K562 (cell line): ENCODE results near the gene GABRD. TPM values are rescaled to one million over a fixed set of nuclear protein-coding genes. Genes with fewer than 3 reads are reported as not detected.

ENCODE experiments used
- ATAC-seq: fragments of 200-7000 bp; cut with Tn5 transposase; 3 replicates; pipeline ENCODE4 v1.9.1; 2020; ENCODE audit warnings: moderate library complexity
- BruUV-seq: library from RNA; stranded (reverse); fragments of 400-500 nt; replicated peaks from 2 replicates; lab custom pipeline; 2021; lab: Mats Ljungman, UMichigan
- CTCF ChIA-PET: fragments of 300-600 bp; formaldehyde crosslinking; extraction: SDS; loops from one replicate; lab custom pipeline; 2021; ENCODE audit warnings: low intra/inter-chr PET ratio; lab: Yijun Ruan, JAX
- POLR2A ChIA-PET: fragments of 300-600, 350-650 bp; sonication (Branson Sonifier 250); formaldehyde crosslinking; extraction: SDS; loops from one replicate; lab custom pipeline; 2021; ENCODE audit warnings: antibody characterized with exemption, inconsistent platforms; lab: Yijun Ruan, JAX
- DNase-seq, 4 experiments: peaks; one replicate each; pipeline versions ENCODE4 v3.0.0 to v3.0.0-alpha.2; 2011 to 2018; ENCODE audit warnings: low spot score in 3 of 4, mixed read lengths in 3 of 4; ENCODE audit errors: extremely low read depth in 1 of 4
- FAIRE-seq: peaks from 2 replicates; lab custom pipeline; 2011; peaks lifted over from hg19 to GRCh38; lab: Jason Lieb, UNC
- H2AFZ ChIP-seq: 2 replicates; pipeline ENCODE4 v1.6.0; 2011; ENCODE audit warnings: low read depth, low read length, control low read depth, inconsistent platforms
- H3K27ac ChIP-seq: fragments of 200-600 bp; 3 replicates; pipeline ENCODE4 v1.8.0; 2011; ENCODE audit warnings: low read depth, mild to moderate bottlenecking, control low read depth, inconsistent platforms, low read length, moderate library complexity, mixed read lengths; ENCODE audit errors: extremely low read depth
- H3K27me3 ChIP-seq, 2 experiments: fragments of 300-600 bp in 1 of 2; 2 replicates in 1 of 2; 3 replicates in 1 of 2; pipeline versions ENCODE4 v1.6.0 to v1.8.0; 2011; ENCODE audit warnings: inconsistent platforms in 2 of 2, low read length in 2 of 2, mild to moderate bottlenecking in 1 of 2, mixed read lengths in 1 of 2, moderate library complexity in 1 of 2; ENCODE audit not compliant: control insufficient read depth in 2 of 2, insufficient read depth in 2 of 2
- H3K36me3 ChIP-seq: fragments of 300-600 bp; 3 replicates; pipeline ENCODE4 v1.8.0; 2011; ENCODE audit warnings: mild to moderate bottlenecking, low read length, inconsistent platforms; ENCODE audit not compliant: control insufficient read depth, insufficient read depth
- H3K4me1 ChIP-seq, 2 experiments: fragments of 200-600 bp in 1 of 2; replicated peaks in 1 of 2; 2 replicates in 1 of 2; 3 replicates in 1 of 2; pipeline versions ENCODE4 v1.5.1 to v1.8.0; 2011; ENCODE audit warnings: inconsistent platforms in 2 of 2, low read length in 2 of 2, mild to moderate bottlenecking in 1 of 2, mixed read lengths in 1 of 2, moderate library complexity in 1 of 2; ENCODE audit not compliant: control insufficient read depth in 2 of 2, insufficient read depth in 2 of 2
- H3K4me2 ChIP-seq: 2 replicates; pipeline ENCODE4 v1.6.1; 2011; ENCODE audit warnings: low read length, control low read depth, inconsistent platforms, mixed read lengths; ENCODE audit not compliant: insufficient read depth
- H3K4me3 ChIP-seq: fragments of 200-600 bp; sonication (generic), shearing (Covaris generic); 2 replicates; pipeline ENCODE4 v1.5.1; 2016; ENCODE audit warnings: control low read depth, inconsistent platforms
- H3K79me2 ChIP-seq: fragments of 200-600 bp; 3 replicates; pipeline ENCODE4 v1.8.0; 2011; ENCODE audit warnings: low read length, inconsistent platforms; ENCODE audit not compliant: control insufficient read depth, insufficient read depth
- H3K9ac ChIP-seq, 2 experiments: 2 replicates each; pipeline versions ENCODE4 v1.6.0 to v1.6.1; 2011; ENCODE audit warnings: low read depth in 2 of 2, low read length in 2 of 2, control low read depth in 1 of 2, inconsistent platforms in 1 of 2, mild to moderate bottlenecking in 1 of 2, mixed read lengths in 1 of 2; ENCODE audit not compliant: insufficient read depth in 1 of 2
- H3K9me1 ChIP-seq: one replicate; pipeline ENCODE4 v1.6.0; 2011; ENCODE audit warnings: inconsistent platforms, mild to moderate bottlenecking, low read length, moderate library complexity; ENCODE audit not compliant: control insufficient read depth, insufficient read depth
- H3K9me3 ChIP-seq: replicated peaks from 2 replicates; pipeline ENCODE4 v1.5.1; 2011; ENCODE audit warnings: low read depth, low read length, inconsistent platforms; ENCODE audit not compliant: control insufficient read depth, insufficient read depth
- H4K20me1 ChIP-seq: replicated peaks from 2 replicates; pipeline ENCODE4 v1.6.1; 2011; ENCODE audit warnings: low read length, inconsistent platforms, mixed read lengths; ENCODE audit not compliant: control insufficient read depth, insufficient read depth
- BCL6 ChIP-seq: fragments of 250-450 bp; sonication (Bioruptor Pico); IDR thresholded peaks from 2 replicates; pipeline ENCODE4 v1.4.0; 2020
- CBFA2T3 ChIP-seq: fragments of 450-650 bp; IDR thresholded peaks from 2 replicates; pipeline ENCODE4 v1.6.1; 2017
- CEBPG ChIP-seq, 3 experiments: fragments of 200-800 bp in 1 of 3; sonication (Bioruptor generic) in 1 of 3; sonication (generic) in 1 of 3; formaldehyde crosslinking in 1 of 3; IDR thresholded peaks in 2 of 3; conservative IDR thresholded peaks in 1 of 3; 2 replicates each; pipeline versions ENCODE4 v1.6.1 to v1.8.0; 2016 to 2022; ENCODE audit warnings: missing compliant biosample characterization in 2 of 3, missing genetic modification characterization in 2 of 3, mild to moderate bottlenecking in 1 of 3, missing genetic modification reagents in 1 of 3
- NEUROD1 ChIP-seq: fragments of 150-350 bp; IDR thresholded peaks from 2 replicates; pipeline ENCODE4 v1.6.1; 2014; ENCODE audit warnings: borderline replicate concordance, low read length, low read depth; ENCODE audit not compliant: partially characterized antibody
- REST ChIP-seq, 2 experiments: fragments of 450-650 bp; formaldehyde crosslinking in 1 of 2; IDR thresholded peaks; 2 replicates each; pipeline versions ENCODE4 v1.4.0 to v1.6.1; 2014 to 2020; ENCODE audit warnings: mild to moderate bottlenecking in 2 of 2, borderline replicate concordance in 1 of 2, low read depth in 1 of 2
- ZNF140 ChIP-seq: fragments of 250-450 bp; sonication (Bioruptor Pico); IDR thresholded peaks from 2 replicates; pipeline ENCODE4 v1.8.0; 2021; ENCODE audit warnings: moderate library complexity, mild to moderate bottlenecking, inconsistent platforms
- ZNF583 ChIP-seq: fragments of 250-450 bp; sonication (Bioruptor Pico); IDR thresholded peaks from 2 replicates; pipeline ENCODE4 v1.4.0; 2020
- ZNF592 ChIP-seq: fragments of 450-650 bp; IDR thresholded peaks from 2 replicates; pipeline ENCODE4 v1.6.1; 2017; ENCODE audit warnings: antibody characterized with exemption, mild to moderate bottlenecking
- WGBS: fragments of 100-300 bp; shearing (Covaris generic); methylation state at CpG from one replicate; pipeline ENCODE4 v1.1.6; 2016; ENCODE audit warnings: low coverage, mixed read lengths; ENCODE audit not compliant: insufficient coverage; ENCODE audit errors: missing lambda C conversion rate; 5-methylcytosine and 5-hydroxymethylcytosine counted together
- in situ Hi-C: fragments of 300-500 bp; cut with MboI; formaldehyde crosslinking; loops from 4 replicates; pipeline ENCODE4 v1.15.0; 2018; ENCODE audit warnings: inconsistent platforms, mixed read lengths
- intact Hi-C: fragments of 100-400 bp; cut with micrococcal nuclease; formaldehyde crosslinking; loops from 2 replicates; pipeline ENCODE4 v1.14.2; 2022
- polyA plus RNA-seq, 8 experiments: library from polyadenylated mRNA; depleted of rRNA in 4 of 8; stranded (reverse) in 5 of 8; unstranded in 3 of 8; fragments of >200 nt; fragmentation: Nextera tagmentation in 2 of 8; fragmentation: Illumina TruSeq in 1 of 8; extraction: Ambion mirVana in 2 of 8; extraction: Trizol in 1 of 8; gene quantifications; 2 replicates each; pipeline versions ENCODE4 v1.2.1 to v1.2.3, GENCODE V29; 2011 to 2014; ENCODE audit warnings: inconsistent platforms in 1 of 8, missing spikeins in 1 of 8
- total RNA-seq, 7 experiments: library from RNA; depleted of rRNA in 6 of 7; stranded (reverse); fragments of >200 nt in 6 of 7; fragmentation: Illumina TruSeq in 2 of 7; extraction: Trizol in 2 of 7; gene quantifications; 2 replicates each; pipeline versions ENCODE4 v1.2.1 to v1.2.3, GENCODE V29; 2011 to 2021; ENCODE audit warnings: low replicate concordance in 1 of 7

Gene GABRD
- total and polyA plus RNA-seq, 9 of the 15 experiments (the other 6 are each of a cell fraction or from before 2014, with no cell fraction given), result 0.07 TPM; not detected in 8

GRCh38 chr1:2027961-2028583 is 8.9 kb downstream of the GABRD start:
- Histone ChIP-seq H3K79me2 (no peaks in the 10 kb centered on the region), H4K20me1 (peaks cover 17% of the 10 kb centered on the region), H3K4me1 (peaks cover 0 to 37% of the 10 kb centered on the region in 2 experiments; a peak in 2 of 5 replicates), H3K27ac (no peak overlapping the region), H3K4me2 (no peak overlapping the region), H3K4me3 (no peak overlapping the region), H3K9me1 (no peaks in the 10 kb centered on the region), H3K36me3 (no peaks in the 10 kb centered on the region), H3K27me3 (peaks cover 74 to 100% of the 10 kb centered on the region in 2 experiments), H3K9me3 (no peaks in the 10 kb centered on the region), H3K9ac (no peak overlapping the region), H2AFZ (no peak overlapping the region)
- in situ Hi-C loops, result no loop called here
- intact Hi-C loops, result no loop called here
- ChIA-PET POLR2A (interaction anchor here (0.7 to 1.8 kb wide), 2 partner anchors 13 to 121 kb away, joined by 3 to 5 read pairs; no protein-coding TSS in a partner anchor), CTCF (no interaction called here)
- no peak for ATAC-seq
- no TSS peak for BruUV-seq
- no peak for DNase-seq
- FAIRE-seq, result no peak
- 7% methylated on average over 45 of the region's 46 CpGs for WGBS
- TF ChIP-seq CEBPG (CRISPR knock-in tag; IDR thresholded peaks at IDR 0.05), result no peak
- no peak for TF ChIP-seq CEBPG (tag; conservative IDR thresholded peaks at IDR 0.05 in 1 of 2, IDR thresholded peaks at IDR 0.05 in 1 of 2)
- TF ChIP-seq ZNF592, result no peak
- TF ChIP-seq ZNF583 (CRISPR knock-in tag), result no peak
- TF ChIP-seq REST (IDR thresholded peaks at IDR 0.05; ENCODE audit: borderline replicate concordance), result no peak
- no peak for TF ChIP-seq REST (CRISPR knock-in tag; IDR thresholded peaks at IDR 0.05; ENCODE audit: low read depth)
- no peak for TF ChIP-seq CBFA2T3
- no peak for TF ChIP-seq BCL6 (CRISPR knock-in tag)
- TF ChIP-seq NEUROD1, result no peak
- no peak for TF ChIP-seq ZNF140 (CRISPR knock-in tag)
